SK-N-SH (cell line): ENCODE measurements around the gene PRPF18. TPM values are rescaled to one million over a fixed set of nuclear protein-coding genes. Genes with fewer than 3 reads are reported as not detected.

Experiments used
- CTCF ChIA-PET: fragments of 300-600, 350-600 bp; formaldehyde crosslinking; extraction: SDS; loops from one replicate; lab custom pipeline; 2021; lab: Yijun Ruan, JAX
- POLR2A ChIA-PET: fragments of 350-600 bp; sonication (Branson Sonifier 250); formaldehyde crosslinking; extraction: SDS; loops from one replicate; lab custom pipeline; 2020; ENCODE audit warnings: antibody characterized with exemption, inconsistent platforms; lab: Yijun Ruan, JAX
- DNase-seq: peaks from one replicate; pipeline ENCODE4 v3.0.0; 2012
- H2AFZ ChIP-seq: fragments of 200-600 bp; sonication (generic); 2 replicates; pipeline ENCODE4 v1.8.1; 2016; ENCODE audit warnings: antibody characterized with exemption, mild to moderate bottlenecking, low read depth
- H3F3A ChIP-seq: fragments of 200-600 bp; sonication (generic); replicated peaks from 2 replicates; pipeline ENCODE3; 2016; ENCODE audit warnings: antibody characterized with exemption, mild to moderate bottlenecking; ENCODE audit not compliant: insufficient read depth
- H3K27ac ChIP-seq, 2 experiments: fragments of 200-500 bp in 1 of 2; fragments of 200-600 bp in 1 of 2; sonication (Bioruptor generic) in 1 of 2; sonication (generic), shearing (Covaris generic) in 1 of 2; 2 replicates each; pipeline versions ENCODE4 v1.5.1 to v1.6.1; 2014 to 2016; ENCODE audit warnings: low read depth in 2 of 2, inconsistent platforms in 1 of 2, low read length in 1 of 2, mild to moderate bottlenecking in 1 of 2, mixed read lengths in 1 of 2
- H3K27me3 ChIP-seq: fragments of 200-600 bp; sonication (generic), shearing (Covaris generic); 2 replicates; pipeline ENCODE4 v1.6.1; 2016; ENCODE audit warnings: mixed run types; ENCODE audit not compliant: insufficient read depth
- H3K36me3 ChIP-seq, 2 experiments: fragments of 200-500 bp in 1 of 2; fragments of 200-600 bp in 1 of 2; sonication (Bioruptor generic) in 1 of 2; sonication (generic) in 1 of 2; replicated peaks in 1 of 2; 2 replicates each; pipeline versions ENCODE3 to v1.5.1; 2014 to 2016; ENCODE audit warnings: low read length in 1 of 2, mild to moderate bottlenecking in 1 of 2; ENCODE audit not compliant: insufficient read depth in 2 of 2, control insufficient read depth in 1 of 2
- H3K4me1 ChIP-seq, 2 experiments: fragments of 200-500 bp in 1 of 2; fragments of 200-600 bp in 1 of 2; sonication (Bioruptor generic) in 1 of 2; sonication (generic), shearing (Covaris generic) in 1 of 2; 2 replicates each; pipeline versions ENCODE4 v1.5.1 to v1.6.1; 2014 to 2016; ENCODE audit warnings: low read depth in 1 of 2, low read length in 1 of 2, mixed run types in 1 of 2; ENCODE audit not compliant: insufficient read depth in 2 of 2, control insufficient read depth in 1 of 2
- H3K4me2 ChIP-seq: fragments of 200-600 bp; sonication (generic), shearing (Covaris generic); 2 replicates; pipeline ENCODE4 v1.6.1; 2017; ENCODE audit warnings: mixed run types
- H3K4me3 ChIP-seq, 2 experiments: fragments of 200-500 bp in 1 of 2; fragments of 200-600 bp in 1 of 2; sonication (Bioruptor generic) in 1 of 2; sonication (generic), shearing (Covaris generic) in 1 of 2; 2 replicates each; pipeline versions ENCODE4 v1.5.1 to v1.8.1; 2014 to 2016; ENCODE audit warnings: low read depth in 2 of 2, inconsistent platforms in 1 of 2, low read length in 1 of 2, mild to moderate bottlenecking in 1 of 2, mixed read lengths in 1 of 2, moderate library complexity in 1 of 2
- H3K79me2 ChIP-seq: fragments of 200-600 bp; sonication (generic); 2 replicates; pipeline ENCODE4 v1.8.1; 2017; ENCODE audit warnings: mild to moderate bottlenecking; ENCODE audit not compliant: insufficient read depth
- H3K9ac ChIP-seq: fragments of 200-600 bp; sonication (generic); 2 replicates; pipeline ENCODE4 v1.6.1; 2017; ENCODE audit warnings: mixed run types
- H3K9me2 ChIP-seq: fragments of 200-600 bp; sonication (generic); 2 replicates; pipeline ENCODE4 v1.6.1; 2017; ENCODE audit warnings: mixed run types
- H3K9me3 ChIP-seq: fragments of 200-600 bp; sonication (generic); 2 replicates; pipeline ENCODE4 v1.6.1; 2017; ENCODE audit warnings: mixed run types, mild to moderate bottlenecking, moderate library complexity
- H4K20me1 ChIP-seq: fragments of 200-600 bp; sonication (generic); 2 replicates; pipeline ENCODE4 v1.6.1; 2017; ENCODE audit warnings: mild to moderate bottlenecking, mixed run types; ENCODE audit not compliant: insufficient read depth
- CHD2 ChIP-seq: fragments of 150-350 bp; IDR thresholded peaks from 2 replicates; pipeline ENCODE4 v1.6.1; 2018; ENCODE audit warnings: low read length; ENCODE audit not compliant: partially characterized antibody
- CTCF ChIP-seq: fragments of 200-600 bp; sonication (generic); IDR thresholded peaks from 2 replicates; pipeline ENCODE4 v1.6.1; 2017; ENCODE audit warnings: antibody characterized with exemption, mild to moderate bottlenecking, moderate library complexity
- ELF1 ChIP-seq: IDR thresholded peaks from 2 replicates; pipeline ENCODE4 v1.4.0; 2012
- EP300 ChIP-seq, 2 experiments: IDR thresholded peaks; 2 replicates each; pipeline versions ENCODE4 v1.4.0 to v1.6.1; 2012; ENCODE audit warnings: borderline replicate concordance in 1 of 2, low read depth in 1 of 2, low read length in 1 of 2
- EZH2phosphoT487 ChIP-seq: fragments of 200-600 bp; sonication (generic); IDR thresholded peaks from 2 replicates; pipeline ENCODE4 v1.6.1; 2017; ENCODE audit warnings: low read depth, mixed run types, mild to moderate bottlenecking, antibody characterized with exemption, moderate library complexity, borderline replicate concordance
- FOSL2 ChIP-seq: IDR thresholded peaks from 2 replicates; pipeline ENCODE4 v1.4.0; 2012; ENCODE audit warnings: low read depth, mild to moderate bottlenecking, moderate library complexity, borderline replicate concordance
- FOXJ3 ChIP-seq: sonication (generic); formaldehyde crosslinking; IDR thresholded peaks from 2 replicates; pipeline ENCODE4 v1.5.1; 2020; ENCODE audit warnings: mild to moderate bottlenecking, missing genetic modification reagents
- GABPA ChIP-seq: IDR thresholded peaks from 2 replicates; pipeline ENCODE4 v1.4.0; 2012; ENCODE audit warnings: low read depth, mild to moderate bottlenecking
- GATA2 ChIP-seq: sonication (generic); formaldehyde crosslinking; IDR thresholded peaks from 2 replicates; pipeline ENCODE4 v1.5.0; 2020; ENCODE audit warnings: mild to moderate bottlenecking, missing genetic modification reagents
- JUND ChIP-seq: IDR thresholded peaks from 2 replicates; pipeline ENCODE4 v1.4.0; 2012
- MEF2A ChIP-seq: IDR thresholded peaks from 2 replicates; pipeline ENCODE4 v1.4.0; 2012; ENCODE audit warnings: low read depth, borderline replicate concordance
- NFIC ChIP-seq: IDR thresholded peaks from 2 replicates; pipeline ENCODE4 v1.4.0; 2012; ENCODE audit warnings: borderline replicate concordance
- POLR2AphosphoS5 ChIP-seq: IDR thresholded peaks from 2 replicates; pipeline ENCODE4 v1.6.1; 2012; ENCODE audit warnings: low read depth, low read length
- RAD21 ChIP-seq: IDR thresholded peaks from 2 replicates; pipeline ENCODE4 v1.6.1; 2012; ENCODE audit warnings: mild to moderate bottlenecking, low read length
- RCOR1 ChIP-seq: fragments of 150-350 bp; IDR thresholded peaks from 2 replicates; pipeline ENCODE4 v1.6.1; 2017; ENCODE audit warnings: antibody characterized with exemption, low read length
- RFX5 ChIP-seq: IDR thresholded peaks from 2 replicates; pipeline ENCODE4 v1.6.1; 2012; ENCODE audit warnings: mild to moderate bottlenecking, improper control_type of control experiment, low read length
- RXRA ChIP-seq: IDR thresholded peaks from 2 replicates; pipeline ENCODE4 v1.4.0; 2012; ENCODE audit warnings: low read depth, mild to moderate bottlenecking, borderline replicate concordance
- SIN3A ChIP-seq: IDR thresholded peaks from 2 replicates; pipeline ENCODE4 v1.6.1; 2012; ENCODE audit warnings: low read depth, mild to moderate bottlenecking, low read length, moderate library complexity, borderline replicate concordance
- SMC3 ChIP-seq: IDR thresholded peaks from 2 replicates; pipeline ENCODE4 v1.6.1; 2012; ENCODE audit warnings: low read depth, low read length, improper control_type of control experiment
- TCF12 ChIP-seq: IDR thresholded peaks from 2 replicates; pipeline ENCODE4 v1.4.0; 2012
- YY1 ChIP-seq: IDR thresholded peaks from 2 replicates; pipeline ENCODE4 v1.4.0; 2012; ENCODE audit warnings: low read depth, mild to moderate bottlenecking
- WGBS: methylation state at CpG from one replicate; pipeline ENCODE4 v1.1.6; 2017; ENCODE audit warnings: low lambda C conversion rate; 5-methylcytosine and 5-hydroxymethylcytosine counted together
- polyA plus RNA-seq, 3 experiments: library from polyadenylated mRNA; depleted of rRNA; stranded (reverse); fragments of >200 nt; gene quantifications; 2 replicates each; pipeline ENCODE4 v1.2.3, GENCODE V29; 2012
- TF ChIP-seq, protein P1 (sequence below): IDR thresholded peaks from 2 replicates; pipeline ENCODE4; 2012
- TF ChIP-seq, protein P2 (sequence below): fragments of 150-350 bp; IDR thresholded peaks from 2 replicates; pipeline ENCODE4 v1.6.1; 2017; ENCODE audit warnings: antibody characterized with exemption, low read length, low read depth, borderline replicate concordance
- TF ChIP-seq, protein P3 (sequence below): IDR thresholded peaks from 2 replicates; pipeline ENCODE4 v1.6.1; 2012; ENCODE audit warnings: mild to moderate bottlenecking, low read depth, low read length, moderate library complexity
- TF ChIP-seq, protein P4 (sequence below): fragments of 150-350 bp; IDR thresholded peaks from 2 replicates; pipeline ENCODE4 v1.6.1; 2016; ENCODE audit warnings: mild to moderate bottlenecking, low read depth, low read length
- TF ChIP-seq, protein P5 (sequence below): IDR thresholded peaks from 2 replicates; pipeline ENCODE4 v1.4.0; 2012; ENCODE audit warnings: low read depth

PRPF18 gene
- polyA plus RNA-seq, 1 of the 3 experiments (the other 2 are of a cell fraction): 12.1 TPM

DNA sequence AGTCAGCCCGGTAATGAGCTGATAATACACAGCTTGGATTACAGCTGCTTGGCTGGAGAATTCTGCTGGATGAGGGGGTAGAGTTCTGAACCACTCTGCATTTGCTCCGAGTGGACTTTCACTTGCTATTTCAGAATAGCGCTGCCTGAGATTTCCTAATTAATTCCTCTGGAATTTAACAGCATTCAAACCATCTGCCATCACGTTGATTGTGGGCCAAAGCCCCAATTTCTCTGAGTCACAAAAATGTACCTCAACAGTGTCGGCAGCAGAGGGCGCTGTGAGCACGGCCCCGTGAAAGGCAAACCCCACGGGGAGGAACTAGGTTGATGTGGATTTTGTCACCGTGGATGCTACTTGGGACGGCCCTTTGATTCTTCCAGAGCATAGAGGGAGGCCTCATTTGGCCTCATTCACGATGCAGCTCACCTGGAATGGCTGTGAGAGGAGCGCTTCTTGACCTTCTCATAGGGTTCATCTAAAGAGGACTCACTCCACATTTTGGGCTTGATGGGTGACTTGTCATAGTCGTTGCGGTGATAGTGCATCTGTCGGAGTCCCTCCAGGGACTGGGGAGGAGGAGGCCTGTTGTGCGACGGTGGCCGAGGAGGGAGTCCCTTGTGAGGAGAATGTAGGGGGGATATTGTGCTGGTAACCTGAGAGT lies 73.3 kb downstream of the PRPF18 start:
- 44% methylated on average over 19 of the region's 19 CpGs for WGBS
- Histone ChIP-seq H4K20me1 (no peaks in the 10 kb centered on the region), H3K79me2 (peaks cover 7% of the 10 kb centered on the region), H3K27ac (peak overlapping the region; percentile 23 to 52; a peak in 2 of 4 replicates), H3K9me2 (no peaks in the 10 kb centered on the region), H3K4me1 (peaks cover 3 to 14% of the 10 kb centered on the region in 2 experiments; a peak in 2 of 4 replicates), H3K27me3 (no peaks in the 10 kb centered on the region), H3K9me3 (no peaks in the 10 kb centered on the region), H2AFZ (no peak overlapping the region), H3F3A (peaks cover 23% of the 10 kb centered on the region), H3K36me3 (peaks cover 43 to 55% of the 10 kb centered on the region in 2 experiments), H3K4me2 (peak overlapping the region; percentile 18; the same call in 1 of the 2 replicates), H3K9ac (no peak overlapping the region), H3K4me3 (peak overlapping the region in 1 of 2 experiments; percentile 41; a peak in 1 of 4 replicates)
- CTCF ChIA-PET: interaction anchor here (0.5 to 2.9 kb wide), 40 partner anchors 9 to 437 kb away, joined by 3 to 21 read pairs (median 4); no protein-coding TSS in a partner anchor
- POLR2A ChIA-PET: no interaction called here
- peak; percentile 88 for DNase-seq
- no peak for TF ChIP-seq JUND
- no peak for TF ChIP-seq GABPA
- no peak for TF ChIP-seq POLR2AphosphoS5
- TF ChIP-seq, protein P1, sequence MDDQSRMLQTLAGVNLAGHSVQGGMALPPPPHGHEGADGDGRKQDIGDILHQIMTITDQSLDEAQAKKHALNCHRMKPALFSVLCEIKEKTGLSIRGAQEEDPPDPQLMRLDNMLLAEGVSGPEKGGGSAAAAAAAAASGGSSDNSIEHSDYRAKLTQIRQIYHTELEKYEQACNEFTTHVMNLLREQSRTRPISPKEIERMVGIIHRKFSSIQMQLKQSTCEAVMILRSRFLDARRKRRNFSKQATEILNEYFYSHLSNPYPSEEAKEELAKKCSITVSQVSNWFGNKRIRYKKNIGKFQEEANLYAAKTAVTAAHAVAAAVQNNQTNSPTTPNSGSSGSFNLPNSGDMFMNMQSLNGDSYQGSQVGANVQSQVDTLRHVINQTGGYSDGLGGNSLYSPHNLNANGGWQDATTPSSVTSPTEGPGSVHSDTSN: no peak
- TF ChIP-seq FOSL2: no peak
- TF ChIP-seq MEF2A: no peak
- TF ChIP-seq FOXJ3 (CRISPR knock-in tag): no peak
- TF ChIP-seq GATA2 (CRISPR knock-in tag): no peak
- no peak for TF ChIP-seq ELF1
- TF ChIP-seq, protein P2, sequence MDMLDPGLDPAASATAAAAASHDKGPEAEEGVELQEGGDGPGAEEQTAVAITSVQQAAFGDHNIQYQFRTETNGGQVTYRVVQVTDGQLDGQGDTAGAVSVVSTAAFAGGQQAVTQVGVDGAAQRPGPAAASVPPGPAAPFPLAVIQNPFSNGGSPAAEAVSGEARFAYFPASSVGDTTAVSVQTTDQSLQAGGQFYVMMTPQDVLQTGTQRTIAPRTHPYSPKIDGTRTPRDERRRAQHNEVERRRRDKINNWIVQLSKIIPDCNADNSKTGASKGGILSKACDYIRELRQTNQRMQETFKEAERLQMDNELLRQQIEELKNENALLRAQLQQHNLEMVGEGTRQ: no peak
- no peak for TF ChIP-seq TCF12
- TF ChIP-seq CTCF: peak; percentile 97
- TF ChIP-seq, protein P3, sequence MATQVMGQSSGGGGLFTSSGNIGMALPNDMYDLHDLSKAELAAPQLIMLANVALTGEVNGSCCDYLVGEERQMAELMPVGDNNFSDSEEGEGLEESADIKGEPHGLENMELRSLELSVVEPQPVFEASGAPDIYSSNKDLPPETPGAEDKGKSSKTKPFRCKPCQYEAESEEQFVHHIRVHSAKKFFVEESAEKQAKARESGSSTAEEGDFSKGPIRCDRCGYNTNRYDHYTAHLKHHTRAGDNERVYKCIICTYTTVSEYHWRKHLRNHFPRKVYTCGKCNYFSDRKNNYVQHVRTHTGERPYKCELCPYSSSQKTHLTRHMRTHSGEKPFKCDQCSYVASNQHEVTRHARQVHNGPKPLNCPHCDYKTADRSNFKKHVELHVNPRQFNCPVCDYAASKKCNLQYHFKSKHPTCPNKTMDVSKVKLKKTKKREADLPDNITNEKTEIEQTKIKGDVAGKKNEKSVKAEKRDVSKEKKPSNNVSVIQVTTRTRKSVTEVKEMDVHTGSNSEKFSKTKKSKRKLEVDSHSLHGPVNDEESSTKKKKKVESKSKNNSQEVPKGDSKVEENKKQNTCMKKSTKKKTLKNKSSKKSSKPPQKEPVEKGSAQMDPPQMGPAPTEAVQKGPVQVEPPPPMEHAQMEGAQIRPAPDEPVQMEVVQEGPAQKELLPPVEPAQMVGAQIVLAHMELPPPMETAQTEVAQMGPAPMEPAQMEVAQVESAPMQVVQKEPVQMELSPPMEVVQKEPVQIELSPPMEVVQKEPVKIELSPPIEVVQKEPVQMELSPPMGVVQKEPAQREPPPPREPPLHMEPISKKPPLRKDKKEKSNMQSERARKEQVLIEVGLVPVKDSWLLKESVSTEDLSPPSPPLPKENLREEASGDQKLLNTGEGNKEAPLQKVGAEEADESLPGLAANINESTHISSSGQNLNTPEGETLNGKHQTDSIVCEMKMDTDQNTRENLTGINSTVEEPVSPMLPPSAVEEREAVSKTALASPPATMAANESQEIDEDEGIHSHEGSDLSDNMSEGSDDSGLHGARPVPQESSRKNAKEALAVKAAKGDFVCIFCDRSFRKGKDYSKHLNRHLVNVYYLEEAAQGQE: no peak
- TF ChIP-seq RXRA: no peak
- TF ChIP-seq EP300 (IDR thresholded peaks at IDR 0.05; ENCODE audit: borderline replicate concordance in 1 of 2, low read depth in 1 of 2, low read length in 1 of 2): no peak
- TF ChIP-seq RAD21: peak; percentile 89
- TF ChIP-seq NFIC: no peak
- no peak for TF ChIP-seq RCOR1
- TF ChIP-seq SIN3A: no peak
- peak; percentile 8 for TF ChIP-seq CHD2
- no peak for TF ChIP-seq EZH2phosphoT487
- TF ChIP-seq, protein P4, sequence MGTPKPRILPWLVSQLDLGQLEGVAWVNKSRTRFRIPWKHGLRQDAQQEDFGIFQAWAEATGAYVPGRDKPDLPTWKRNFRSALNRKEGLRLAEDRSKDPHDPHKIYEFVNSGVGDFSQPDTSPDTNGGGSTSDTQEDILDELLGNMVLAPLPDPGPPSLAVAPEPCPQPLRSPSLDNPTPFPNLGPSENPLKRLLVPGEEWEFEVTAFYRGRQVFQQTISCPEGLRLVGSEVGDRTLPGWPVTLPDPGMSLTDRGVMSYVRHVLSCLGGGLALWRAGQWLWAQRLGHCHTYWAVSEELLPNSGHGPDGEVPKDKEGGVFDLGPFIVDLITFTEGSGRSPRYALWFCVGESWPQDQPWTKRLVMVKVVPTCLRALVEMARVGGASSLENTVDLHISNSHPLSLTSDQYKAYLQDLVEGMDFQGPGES: no peak
- TF ChIP-seq YY1: no peak
- TF ChIP-seq, protein P5, sequence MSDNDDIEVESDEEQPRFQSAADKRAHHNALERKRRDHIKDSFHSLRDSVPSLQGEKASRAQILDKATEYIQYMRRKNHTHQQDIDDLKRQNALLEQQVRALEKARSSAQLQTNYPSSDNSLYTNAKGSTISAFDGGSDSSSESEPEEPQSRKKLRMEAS: no peak
- TF ChIP-seq SMC3: peak; percentile 91
- no peak for TF ChIP-seq RFX5
